Measurements from ENCODE around the gene SYCP2.

SYCP2 gene

DNA sequence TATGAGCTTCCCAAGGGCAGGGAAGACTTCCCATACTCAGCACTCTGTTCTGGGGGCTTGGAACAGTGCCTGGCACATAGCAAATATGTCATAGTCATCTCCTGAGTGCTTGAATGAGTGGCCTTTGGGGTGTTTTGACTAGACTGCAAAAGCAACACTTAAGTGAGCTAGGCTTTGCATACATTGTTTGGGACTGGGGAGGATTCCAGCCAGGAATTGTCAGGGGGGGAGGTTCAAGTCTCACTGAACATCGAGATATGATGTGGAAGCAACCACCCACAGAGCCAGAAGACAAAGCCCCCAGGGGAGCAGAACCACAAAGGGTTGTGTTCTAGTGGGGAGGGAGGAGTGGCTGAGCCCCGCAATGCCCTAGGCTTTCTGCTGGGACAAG, 98.4 kb downstream of the SYCP2 start:
- no peak for DNase-seq (ENCODE audit: low read depth)

GRCh38 chr20:59832406-59833363, 100.8 kb downstream of the SYCP2 start:
- no peak for DNase-seq (ENCODE audit: low read depth)

DNA sequence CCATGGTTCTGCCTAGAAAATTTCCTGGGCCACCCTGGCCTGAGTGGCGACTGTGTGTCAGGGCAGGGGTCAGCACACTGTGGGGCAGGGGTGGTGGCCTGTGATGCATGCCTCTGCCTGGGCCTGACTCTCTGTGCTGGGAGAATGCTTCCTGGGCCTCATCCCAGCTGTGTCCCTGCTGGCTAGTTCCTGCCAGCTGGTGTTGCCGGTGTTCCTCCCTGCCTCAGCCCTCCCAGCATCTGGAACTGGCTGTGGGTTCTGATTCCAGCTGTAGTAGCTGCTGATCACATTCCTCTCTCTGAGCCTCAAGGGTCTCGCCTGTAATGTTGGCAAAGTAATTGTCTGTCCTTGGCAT, 101.5 kb downstream of the SYCP2 start:
- no peak for DNase-seq (ENCODE audit: low read depth)

DNA sequence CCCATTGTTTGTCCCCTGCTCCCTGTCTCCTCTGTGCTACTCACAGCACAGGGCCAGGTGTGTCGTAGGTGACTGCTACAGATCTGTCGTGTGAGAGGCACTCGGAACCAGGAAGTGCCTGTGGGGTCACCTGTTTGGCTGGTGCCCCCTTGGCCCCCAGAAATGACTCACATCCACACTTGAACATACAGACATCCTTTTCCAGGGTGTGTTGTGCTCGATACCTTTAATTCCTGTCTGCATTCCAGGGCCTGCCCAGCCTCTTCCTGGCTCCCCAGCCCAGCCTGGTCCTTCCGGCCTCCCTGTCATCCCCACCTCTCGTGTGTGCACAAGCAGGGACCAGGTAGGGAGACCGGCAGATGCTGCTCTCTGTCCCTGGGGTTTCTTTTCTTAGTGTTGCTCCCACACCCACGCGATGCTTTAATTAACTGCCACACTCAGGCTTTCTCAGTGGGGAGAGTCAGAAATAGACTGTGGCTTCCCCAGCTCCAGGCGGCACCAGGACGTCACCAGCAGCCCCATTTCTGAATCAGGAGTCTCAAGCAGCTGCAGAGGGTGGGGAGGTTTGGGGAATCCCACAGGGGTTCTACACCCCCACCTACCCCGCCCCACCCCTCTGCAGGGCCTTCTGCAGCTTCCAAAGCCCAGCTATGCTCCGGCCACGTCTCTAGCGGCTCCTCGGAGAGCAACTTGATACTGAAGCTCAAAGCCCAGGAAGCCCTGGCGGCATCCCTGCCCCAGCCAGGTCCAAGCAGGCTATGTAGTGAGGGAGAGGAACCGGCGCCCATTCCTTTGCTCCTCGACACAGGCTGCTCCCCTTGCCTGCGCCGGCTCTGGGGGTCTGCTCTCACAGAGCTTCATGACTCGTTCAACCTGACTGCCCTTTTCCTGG, 102.2 kb downstream of the SYCP2 start:
- DNase-seq (ENCODE audit: low read depth): no peak

DNA sequence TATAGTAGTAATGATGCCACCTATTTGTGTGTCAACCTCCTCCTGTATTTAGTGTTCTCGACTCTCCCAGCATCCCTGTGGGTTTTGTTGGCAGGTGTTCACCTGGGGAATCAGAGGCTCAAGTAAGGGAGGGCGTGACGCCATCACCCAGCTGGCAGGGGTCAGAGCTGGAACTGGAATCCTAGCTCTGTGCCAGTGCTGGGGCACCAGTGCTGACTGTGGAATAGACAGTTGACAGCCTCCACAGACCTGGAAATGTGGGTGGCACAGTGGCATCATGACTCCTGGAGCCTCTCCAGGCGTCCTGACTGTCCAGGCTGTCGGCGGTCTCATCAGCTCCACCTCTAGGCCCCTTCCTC, 102.8 kb downstream of the SYCP2 start:
- no peak for DNase-seq (ENCODE audit: low read depth)

DNA sequence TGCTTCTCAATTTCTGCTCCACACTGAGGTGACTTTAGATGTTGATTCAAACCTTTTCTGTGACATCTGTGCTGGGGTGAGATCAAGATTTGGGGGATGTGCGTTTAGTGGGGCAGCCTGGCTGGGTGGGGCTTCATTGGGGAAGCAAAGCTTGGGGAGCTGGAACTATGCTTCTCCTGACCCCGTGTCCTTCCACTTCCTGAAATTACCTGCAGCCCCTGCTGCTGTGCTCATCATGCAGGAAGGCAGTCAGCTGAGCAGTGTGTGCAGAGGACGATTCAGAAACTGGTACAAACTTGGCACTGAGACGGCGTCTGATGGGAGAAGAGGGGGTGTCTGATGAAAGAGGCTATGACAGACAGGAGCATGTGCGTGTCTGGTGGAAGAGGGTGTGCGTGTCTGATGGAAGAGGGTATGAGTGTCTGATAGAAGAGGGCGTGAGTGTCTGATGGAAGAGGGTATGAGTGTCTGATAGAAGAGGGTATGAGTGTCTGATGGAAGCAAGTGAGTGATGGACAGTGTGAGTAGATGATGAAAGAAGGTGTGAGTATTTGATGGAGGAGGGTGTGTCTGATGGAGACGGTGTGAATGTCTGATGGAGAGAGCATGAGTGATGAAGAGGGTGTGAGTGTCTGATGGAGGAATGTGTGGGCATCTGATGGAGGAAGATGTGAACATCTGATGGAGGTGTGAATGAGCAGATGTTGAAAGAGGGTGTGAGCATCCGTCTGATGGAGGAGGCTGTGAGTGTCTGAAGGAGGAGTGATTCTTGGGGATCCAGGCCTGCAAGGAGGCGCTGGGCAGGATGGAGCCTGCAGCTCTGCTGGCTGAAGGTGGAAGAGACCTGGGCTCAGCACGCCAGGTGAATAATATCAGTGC, 103.4 kb downstream of the SYCP2 start:
- DNase-seq (ENCODE audit: low read depth): no peak

- no peak for DNase-seq (ENCODE audit: low read depth)
These were observed 104.2 kb downstream of the SYCP2 start for GRCh38 chr20:59829054-59829785.

GRCh38 chr20:59828125-59829053, 105.0 kb downstream of the SYCP2 start:
- DNase-seq (ENCODE audit: low read depth): no peak

DNA sequence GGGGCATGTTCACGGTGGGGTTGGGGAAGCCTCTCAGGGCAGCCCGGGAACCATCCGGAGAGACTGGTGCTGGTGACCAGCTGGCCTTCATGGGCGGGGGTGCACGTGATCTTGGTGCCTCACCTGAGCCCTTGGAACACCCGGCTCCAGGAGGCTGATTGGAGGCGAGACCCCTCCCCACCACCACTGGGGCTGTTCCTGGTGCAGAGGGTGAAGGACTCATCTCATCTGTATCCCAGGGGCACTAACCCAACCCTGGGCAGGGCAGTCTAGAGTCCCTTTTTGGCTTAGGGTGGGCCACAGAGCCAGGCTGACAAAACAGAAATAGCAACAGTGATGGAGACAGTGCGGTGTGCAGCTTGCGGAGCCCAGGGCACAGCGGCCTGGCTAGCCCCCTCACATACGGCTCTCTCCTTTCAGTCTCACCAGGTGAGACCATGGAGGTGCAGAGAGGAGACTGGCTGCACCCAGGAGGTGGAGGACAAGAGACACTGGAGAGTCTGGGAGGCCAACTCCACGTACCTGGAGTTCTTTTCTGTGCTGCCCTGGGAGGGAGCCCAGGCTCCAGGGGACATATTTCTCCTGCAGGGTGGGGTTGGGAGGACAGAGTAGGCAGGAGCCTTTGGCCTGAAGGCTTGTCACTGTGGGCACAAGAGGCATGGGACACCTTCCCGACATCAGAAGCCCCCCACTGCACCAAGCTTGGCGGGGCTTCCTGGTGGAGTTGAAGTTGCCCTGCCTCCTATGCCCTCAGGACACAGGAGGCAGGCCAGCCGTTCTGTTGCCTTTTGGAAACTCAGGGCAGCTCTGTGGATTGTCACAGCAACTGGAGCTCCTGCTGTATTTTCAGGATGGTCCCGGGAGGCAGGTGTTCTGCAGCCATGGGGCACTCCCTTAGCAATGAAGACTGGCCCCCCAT, 106.0 kb downstream of the SYCP2 start:
- no peak for DNase-seq (ENCODE audit: low read depth)

DNA sequence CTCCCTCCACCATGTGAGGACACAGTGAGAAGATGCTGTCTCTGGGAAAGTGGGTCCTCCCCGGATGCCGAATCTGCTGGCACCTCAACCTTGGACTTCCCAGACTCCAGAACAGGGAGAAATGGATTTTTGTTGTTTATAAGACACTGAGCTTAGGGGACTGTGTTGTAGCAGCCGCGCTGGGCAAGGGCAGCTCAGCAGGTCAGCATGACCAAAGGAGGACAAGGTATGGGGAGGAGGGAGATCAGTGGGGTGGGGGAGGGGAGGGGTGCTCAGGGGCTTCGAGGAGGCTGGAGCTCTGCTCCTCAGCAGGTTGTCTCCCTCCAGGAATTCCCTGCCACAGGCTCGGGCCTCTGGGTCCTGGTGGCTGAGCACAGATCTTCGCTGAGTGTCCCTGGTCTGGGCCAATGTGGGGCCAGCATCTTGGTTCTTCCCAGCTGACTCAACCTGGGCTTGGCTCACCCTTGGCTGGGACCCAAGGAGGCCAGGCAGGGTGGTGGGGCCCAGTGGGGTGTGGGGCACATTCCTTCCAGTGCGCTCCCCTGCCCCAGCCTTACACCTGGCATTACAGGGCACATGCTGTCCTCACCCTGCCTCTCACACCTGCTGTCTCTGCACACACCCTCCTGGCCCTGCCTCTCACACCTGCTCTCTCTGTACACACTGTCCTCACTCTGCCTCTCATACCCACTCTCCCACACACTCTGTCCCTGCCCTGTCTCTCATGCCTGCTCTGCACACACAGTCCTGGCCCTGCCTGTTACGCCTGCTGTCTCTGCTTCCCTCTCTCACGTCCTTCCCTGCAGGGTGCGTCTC, 107.3 kb downstream of the SYCP2 start:
- no peak for DNase-seq (ENCODE audit: low read depth)

- no peak for DNase-seq (ENCODE audit: low read depth)
These were observed 107.9 kb downstream of the SYCP2 start for GRCh38 chr20:59825563-59825920.

DNA sequence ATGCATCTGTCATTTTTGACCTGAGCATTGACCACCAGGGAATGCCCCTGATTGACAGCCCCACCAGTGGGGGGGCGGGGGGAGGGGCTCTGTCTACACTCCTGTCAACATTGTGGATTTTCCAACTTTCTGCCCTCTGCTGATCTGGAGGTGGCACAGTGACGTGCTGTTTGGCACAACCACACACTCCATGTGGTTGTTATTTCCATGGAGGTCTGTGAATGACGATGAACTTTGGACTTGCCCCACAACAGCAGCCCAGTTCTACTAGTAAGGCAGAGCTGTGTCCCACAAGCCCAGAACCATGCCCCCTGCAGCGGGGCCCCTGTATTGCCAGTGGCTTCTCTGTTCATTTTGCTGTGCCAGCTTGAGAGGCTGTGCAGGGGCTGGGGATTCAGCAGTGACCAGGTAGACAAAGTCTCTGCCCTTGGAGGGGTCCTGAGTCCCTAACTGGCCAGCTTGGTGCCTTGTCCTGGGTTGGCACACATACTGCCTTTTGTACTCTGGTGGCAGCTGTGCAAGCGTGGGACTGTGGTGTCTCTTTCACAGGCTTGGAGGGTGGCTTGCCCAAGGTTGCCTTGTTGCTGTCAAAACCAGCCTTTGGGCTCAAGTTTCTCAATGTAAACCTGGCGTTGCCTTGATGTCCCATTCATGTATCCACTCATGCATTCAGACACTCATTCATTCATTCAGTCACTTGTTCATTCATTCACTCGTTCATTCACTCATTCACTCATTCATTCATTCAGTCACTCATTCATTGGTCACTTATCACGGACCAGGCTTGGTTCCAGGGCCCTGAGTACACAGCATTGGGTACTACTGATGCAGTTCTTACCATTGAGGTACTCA, 108.5 kb downstream of the SYCP2 start:
- no peak for DNase-seq (ENCODE audit: low read depth)

DNA sequence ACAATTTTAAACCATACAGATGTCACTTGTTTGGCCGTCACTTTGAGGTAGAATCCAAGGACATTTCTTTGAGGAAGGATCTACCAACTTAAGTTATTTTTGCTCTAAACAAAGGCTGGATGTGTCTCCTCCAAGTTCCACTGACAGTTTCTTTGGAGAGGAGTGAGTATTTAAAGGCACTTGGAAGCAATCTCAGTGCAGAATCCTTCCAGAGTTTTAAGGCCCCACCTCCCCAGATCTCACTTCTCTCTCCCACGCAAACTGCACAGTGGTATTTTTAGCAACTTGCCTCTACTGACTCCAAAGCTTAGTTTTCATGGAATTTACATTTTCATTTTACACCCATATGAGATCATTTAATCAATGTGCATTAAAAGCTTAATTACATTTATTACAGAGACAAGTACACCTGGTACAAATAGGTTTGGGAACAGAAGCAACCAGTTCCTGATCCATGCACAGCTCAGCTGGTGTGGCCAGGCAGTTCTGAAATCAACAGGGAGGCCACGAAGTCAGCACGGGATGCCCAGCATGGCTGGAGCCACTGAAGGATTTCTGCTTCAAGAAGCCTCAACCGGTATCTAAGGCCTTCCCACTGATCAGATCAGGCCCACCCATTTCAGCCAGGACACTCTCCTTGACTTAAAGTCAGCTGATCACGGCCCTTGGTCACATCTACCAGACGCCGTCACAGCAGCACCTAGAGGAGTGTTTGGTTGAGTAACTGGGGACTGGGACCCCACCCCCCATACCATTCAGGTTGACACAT, 109.8 kb downstream of the SYCP2 start:
- DNase-seq (ENCODE audit: low read depth): no peak

GRCh38 chr20:59823030-59823423, 110.4 kb downstream of the SYCP2 start:
- DNase-seq (ENCODE audit: low read depth): no peak

DNA sequence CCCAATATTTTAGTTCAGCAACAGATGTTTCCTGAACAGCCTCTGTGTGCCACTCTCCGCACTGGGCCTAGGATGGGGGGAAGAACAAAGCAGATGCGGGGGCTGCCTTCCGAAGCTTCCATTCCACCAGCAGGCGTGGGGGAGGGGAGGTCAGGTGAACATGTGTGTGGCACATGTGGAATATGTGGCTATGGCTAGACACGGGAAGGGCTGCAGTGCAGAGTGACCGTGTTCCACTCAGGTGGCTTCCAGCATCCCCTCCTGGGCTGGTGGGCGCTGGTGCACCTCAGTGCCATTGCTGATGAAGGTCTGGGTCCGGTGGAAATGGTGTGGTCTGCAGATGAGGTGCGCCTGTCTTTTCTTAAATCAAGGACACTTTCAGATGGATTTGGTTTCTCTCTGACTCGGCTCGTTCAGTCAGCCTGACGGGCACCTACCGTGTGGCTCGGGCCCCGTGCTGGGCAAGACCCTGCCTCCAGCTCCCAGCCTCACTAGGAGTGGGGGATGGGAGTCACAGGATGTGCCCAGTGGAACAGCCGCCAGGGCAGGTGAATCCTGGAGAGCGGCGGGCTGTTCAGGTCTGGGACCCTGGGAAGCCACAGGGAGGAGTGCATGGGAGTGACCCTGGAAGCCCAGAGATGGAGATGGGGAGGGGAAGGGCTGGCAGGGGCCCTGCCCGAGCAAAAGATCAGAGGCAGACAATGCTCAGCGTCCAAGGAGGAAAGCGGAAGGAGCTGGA, 111.0 kb downstream of the SYCP2 start:
- no peak for DNase-seq (ENCODE audit: low read depth)

DNA sequence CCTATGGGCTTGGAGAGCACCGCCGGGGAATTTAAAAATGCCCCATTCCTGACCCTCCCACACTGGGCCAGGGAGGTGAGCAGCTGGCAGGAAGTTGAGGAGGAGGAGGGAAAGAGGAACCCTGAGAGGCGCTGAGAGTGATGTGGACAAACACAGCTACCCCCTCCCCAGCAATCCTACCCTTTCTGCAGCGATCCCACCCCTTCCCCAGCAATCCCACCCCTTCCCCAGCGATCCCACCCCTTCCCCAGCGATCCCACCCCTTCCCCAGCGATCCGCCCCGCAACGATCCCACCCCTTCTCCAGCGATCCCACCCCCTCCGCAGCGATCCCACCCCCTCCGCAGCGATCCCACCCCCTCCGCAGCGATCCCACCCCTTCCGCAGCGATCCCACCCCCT, 111.6 kb downstream of the SYCP2 start:
- no peak for DNase-seq (ENCODE audit: low read depth)
